PC-9 (cell line): ENCODE results near the gene NHS.

ENCODE experiments used
- CTCF ChIP-seq: fragments of 200-600 bp; sonication (generic); conservative IDR thresholded peaks from 2 replicates; pipeline ENCODE4 v1.6.1; 2017; ENCODE audit warnings: mixed run types, antibody characterized with exemption, mild to moderate bottlenecking, moderate library complexity
- EZH2 ChIP-seq: fragments of 200-600 bp; sonication (generic); IDR thresholded peaks from 2 replicates; pipeline ENCODE4 v1.8.0; 2017; ENCODE audit warnings: antibody characterized with exemption, low read depth

- TF ChIP-seq EZH2 (no peak), CTCF (no peak)
These were observed 222.3 kb downstream of the NHS start for GRCh38 chrX:17597327-17597726.
